Psoas muscle (tissue), 8 donors: ENCODE data around the gene PLEKHJ1. TPM values are rescaled to one million over a fixed set of nuclear protein-coding genes. Genes with fewer than 3 reads are reported as not detected.

Source experiments
- ATAC-seq, 4 donors: fragments of 200-7000 bp; cut with Tn5 transposase; one replicate each; pipeline ENCODE4 v1.9.1; 2020; ENCODE audit warnings: moderate library complexity in 3 of 4, mild to moderate bottlenecking in 2 of 4
- DNase-seq, 2 donors: peaks; one replicate each; pipeline ENCODE4 v3.0.0-alpha.2; 2020
- H3K27ac ChIP-seq: fragments of 200-600 bp; one replicate; pipeline ENCODE4 v1.8.0; 2022
- H3K27me3 ChIP-seq, 3 donors: fragments of 200-600 bp in 1 of 3; one replicate each; pipeline versions ENCODE4 v1.6.1 to v1.8.0; 2013 to 2022; ENCODE audit warnings: low read length in 2 of 3, mild to moderate bottlenecking in 2 of 3, moderate library complexity in 1 of 3; ENCODE audit not compliant: insufficient read depth in 3 of 3
- H3K36me3 ChIP-seq, 2 donors: fragments of 200-600 bp in 1 of 2; one replicate each; pipeline versions ENCODE4 v1.6.1 to v1.8.0; 2013 to 2022; ENCODE audit warnings: low read depth in 1 of 2, mild to moderate bottlenecking in 1 of 2, moderate library complexity in 1 of 2; ENCODE audit not compliant: insufficient read depth in 1 of 2
- H3K4me1 ChIP-seq: fragments of 200-600 bp; one replicate; pipeline ENCODE4 v1.8.0; 2022
- H3K4me3 ChIP-seq: fragments of 200-600 bp; one replicate; pipeline ENCODE4 v1.8.0; 2022; ENCODE audit warnings: mild to moderate bottlenecking
- H3K9me3 ChIP-seq: fragments of 200-600 bp; one replicate; pipeline ENCODE4 v1.8.0; 2022
- CTCF ChIP-seq: fragments of 200-600 bp; IDR thresholded peaks from one replicate; pipeline ENCODE4 v1.8.0; 2022; ENCODE audit warnings: antibody characterized with exemption
- whole genome bisulfite sequencing, 3 donors: extraction: QIAGEN DNeasy Blood & Tissue Kit; methylation state at CpG; one replicate each; pipeline versions ENCODE4 v1.1.6 to v1.1.7; 2013; 5-methylcytosine and 5-hydroxymethylcytosine counted together
- intact Hi-C, 2 donors: fragments of 100-400 bp; cut with DNase I; formaldehyde crosslinking; loops; one replicate each; pipeline versions ENCODE4 v1.11.0 to v1.14.2; 2022
- polyA plus RNA-seq, 3 donors: library from polyadenylated mRNA; stranded (reverse); fragments of 200-250 nt; gene quantifications; one replicate each; pipeline ENCODE4 v1.2.3, GENCODE V29; 2013
- total RNA-seq, 4 donors: library from RNA; stranded (reverse); fragmentation: NEBNext Ultra II Directional in 2 of 4; extraction: Animal tissue kit (Norgen Biotek cat#: 25700) in 2 of 4; gene quantifications; one replicate each; pipeline versions ENCODE4 v1.2.1 to v1.2.4, GENCODE V29; 2021 to 2023
- donor health status: healthy with polysubstance abuse.
- donor health status: DM: no; HTN: no; CAD: no; lungs with moderate emphysema.
- donor health status: Bipolar disorder and iron deficiency.
- donor health status: healthy.
- donor health status: DM: yes; HTN: yes; CAD: no.
- donor health status: DM: no; HTN: no; CAD: no.
- donor health status: DM: no; HTN: no; CAD: no.
- donor health status: DM: yes; HTN: yes; CAD: no.

PLEKHJ1 gene
- total and polyA plus RNA-seq, 7 donors, result 54.9 to 146 (median 65.5) TPM

DNA sequence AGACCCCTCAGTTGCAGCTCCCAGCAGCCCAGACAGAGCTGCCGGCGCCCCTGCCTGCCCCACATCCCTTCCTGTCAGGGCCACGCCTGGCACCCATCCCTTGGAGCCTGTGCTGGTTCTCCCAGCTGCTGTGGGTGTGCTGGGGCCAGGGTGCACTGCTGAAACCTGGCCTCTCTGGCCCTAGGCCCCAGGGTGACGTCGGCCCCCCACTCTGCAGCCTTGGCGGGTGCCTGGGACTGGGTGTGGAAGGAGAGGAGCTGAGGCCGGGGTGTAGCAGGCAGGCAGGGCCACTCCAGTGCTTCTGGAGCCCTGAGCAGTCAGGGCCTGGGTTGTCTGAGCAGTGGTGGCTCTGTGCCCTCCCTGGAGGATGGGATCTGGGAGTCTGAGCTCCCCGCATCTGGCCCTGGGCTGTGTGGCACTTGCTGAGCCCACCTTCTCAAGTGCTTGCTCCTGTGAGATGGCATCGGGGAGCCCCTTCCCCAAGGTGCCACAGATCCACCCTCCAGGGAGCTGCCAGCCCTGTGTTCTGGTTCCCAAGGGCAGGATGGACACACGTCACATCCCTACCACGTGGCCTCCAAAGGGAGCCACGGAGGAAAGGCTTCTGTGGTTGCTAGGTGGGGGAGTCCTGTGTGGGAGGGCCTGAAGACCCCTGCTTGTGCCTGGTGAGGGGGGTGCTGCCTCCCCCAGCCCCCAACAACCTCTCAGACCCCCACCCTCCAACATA is 5.2 kb downstream of the PLEKHJ1 start:
- no peaks in the 10 kb centered on the region for H3K27me3 ChIP-seq
- ATAC-seq (peak; percentile 12 to 70 (median 56)), DNase-seq (peak in 1 of 2 donors; percentile 87)
- no peak overlapping the region for H3K4me3 ChIP-seq
- H3K9me3 ChIP-seq, result no peaks in the 10 kb centered on the region
- peaks cover 27% of the 10 kb centered on the region for H3K4me1 ChIP-seq
- intact Hi-C loops, result loop anchor here in 1 of 2 donors (10.0 kb wide), 1 partner anchor 84 kb away; no protein-coding TSS in a partner anchor
- H3K36me3 ChIP-seq, result peaks cover 5 to 63% of the 10 kb centered on the region in 2 donors
- no peak for TF ChIP-seq CTCF
- peak overlapping the region; percentile 72 for H3K27ac ChIP-seq
- 21 to 33% (median 28%) methylated on average over 10 to 12 of the region's 12 CpGs for WGBS, 3 donors

- H3K4me3 ChIP-seq, result no peak overlapping the region
- intact Hi-C loops, result loop anchor here in 1 of 2 donors (10.0 kb wide), 1 partner anchor 85 kb away; no protein-coding TSS in a partner anchor
- H3K27me3 ChIP-seq, result no peaks in the 10 kb centered on the region
- 89 to 91% (median 90%) methylated on average over 43 of the region's 43 CpGs for WGBS, 3 donors
- H3K36me3 ChIP-seq, result peaks cover 13 to 72% of the 10 kb centered on the region in 2 donors
- H3K9me3 ChIP-seq, result no peaks in the 10 kb centered on the region
- TF ChIP-seq CTCF, result no peak
- peak overlapping the region; percentile 72 for H3K27ac ChIP-seq
- DNase-seq, result no peak
- H3K4me1 ChIP-seq, result peaks cover 23% of the 10 kb centered on the region
- no peak for ATAC-seq
Measured at GRCh38 chr19:2230033-2230531, 6.0 kb downstream of the PLEKHJ1 start.

GRCh38 chr19:2229103-2230032 is 6.8 kb downstream of the PLEKHJ1 start:
- 81 to 91% (median 82%) methylated on average over 45 of the region's 45 CpGs for WGBS, 3 donors
- Histone ChIP-seq H3K36me3 (peaks cover 13 to 79% of the 10 kb centered on the region in 2 donors), H3K27me3 (no peaks in the 10 kb centered on the region), H3K4me3 (no peak overlapping the region), H3K27ac (peak overlapping the region; percentile 9), H3K4me1 (peaks cover 18% of the 10 kb centered on the region), H3K9me3 (no peaks in the 10 kb centered on the region)
- DNase-seq, result no peak
- TF ChIP-seq CTCF, result no peak
- intact Hi-C loops, result loop anchor here (5.0 to 10.0 kb wide), 2 partner anchors 37 to 85 kb away; no protein-coding TSS in a partner anchor
- ATAC-seq, result no peak

DNA sequence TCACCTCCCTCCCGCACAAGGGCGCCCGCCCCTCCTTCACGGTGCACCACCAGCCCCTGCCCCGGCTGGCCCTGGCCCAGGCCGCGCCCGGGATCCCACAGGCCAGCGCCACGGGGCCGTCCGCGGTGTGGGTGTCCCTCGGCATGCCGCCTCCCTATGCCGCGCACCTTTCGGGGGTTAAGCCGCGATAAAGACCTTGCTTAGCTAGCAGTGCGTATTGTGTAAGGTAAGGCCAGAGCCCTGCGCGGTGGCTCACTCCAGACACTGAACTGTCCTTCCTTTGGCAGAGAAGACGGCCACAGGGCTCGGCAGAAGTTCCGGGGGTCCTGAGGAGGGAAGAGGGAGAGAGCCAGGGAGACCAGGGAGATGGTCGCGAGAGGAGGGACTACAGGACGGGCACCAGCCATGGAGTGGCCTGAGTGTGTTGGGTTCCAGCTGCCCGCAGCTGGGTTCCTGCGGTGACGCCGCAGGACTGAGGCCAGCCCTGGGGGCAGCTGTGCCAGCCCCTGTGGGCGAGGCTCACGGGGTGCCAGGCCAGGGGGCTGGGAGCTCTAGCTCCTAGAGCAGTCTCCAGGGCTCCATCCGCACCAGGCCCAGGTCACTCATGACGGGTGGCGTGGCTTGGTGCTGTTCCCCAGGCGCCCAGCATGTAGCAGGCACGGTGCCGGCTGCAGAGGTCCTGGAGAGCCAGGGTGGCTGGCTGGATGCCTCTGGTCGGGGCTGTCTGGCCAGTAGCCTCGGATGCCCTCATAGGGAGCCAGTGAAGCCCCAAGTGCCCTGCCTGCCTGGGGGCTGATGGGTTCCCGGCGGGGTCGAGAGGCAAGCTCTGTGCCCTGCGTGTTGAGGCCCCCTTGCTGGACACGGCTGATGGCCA is 7.7 kb downstream of the PLEKHJ1 start:
- 63 to 75% (median 65%) methylated on average over 45 to 48 of the region's 48 CpGs for WGBS, 3 donors
- Histone ChIP-seq H3K36me3 (peaks cover 13 to 82% of the 10 kb centered on the region in 2 donors), H3K4me3 (no peak overlapping the region), H3K4me1 (peaks cover 18% of the 10 kb centered on the region), H3K27me3 (no peaks in the 10 kb centered on the region), H3K9me3 (no peaks in the 10 kb centered on the region), H3K27ac (peak overlapping the region; percentile 9)
- ATAC-seq, result no peak
- intact Hi-C loops, result loop anchor here in 1 of 2 donors (5.0 kb wide), 1 partner anchor 36 kb away; no protein-coding TSS in a partner anchor
- no peak for DNase-seq
- TF ChIP-seq CTCF, result no peak
